NCI-H1694 (cell line): Measurements from ENCODE around the gene MAGEB2.
"Not testable (repeated sequence)": the region's sequence is repeated elsewhere in the genome, so short reads cannot be mapped to it uniquely, and the experiment has no call there.

Experiments
- DNase-seq: peaks from one replicate; lab custom pipeline; 2025; lab: John Stamatoyannopoulos, UW

The MAGEB2 gene

GRCh38 chrX:30215357-30215843 is at the start of gene MAGEB2:
MAGEB2 (plus strand) TSS chrX:30215563; CDS start chrX:30218581, 3,018 bp downstream.
- no peak for DNase-seq

GRCh38 chrX:30170900-30171299 is 44.5 kb upstream of the MAGEB2 start:
- no peak for DNase-seq

GRCh38 chrX:30181353-30181752 is 34.0 kb upstream of the MAGEB2 start:
- no peak for DNase-seq

GRCh38 chrX:30183554-30183953 is 31.8 kb upstream of the MAGEB2 start:
- no peak for DNase-seq

GRCh38 chrX:30190426-30190825 is 24.9 kb upstream of the MAGEB2 start:
- no peak for DNase-seq

- DNase-seq = not testable (repeated sequence)
These were observed 21.5 kb upstream of the MAGEB2 start for GRCh38 chrX:30193910-30194309.

- no peak for DNase-seq
These were observed 19.0 kb upstream of the MAGEB2 start for GRCh38 chrX:30196322-30196721.

GRCh38 chrX:30212172-30212571 is 3.2 kb upstream of the MAGEB2 start:
- no peak for DNase-seq

- no peak for DNase-seq
These were observed 2.1 kb downstream of the MAGEB2 start for GRCh38 chrX:30217465-30217864.

GRCh38 chrX:30219372-30219771 is 4.0 kb downstream of the MAGEB2 start:
- no peak for DNase-seq

- no peak for DNase-seq
These were observed 5.3 kb downstream of the MAGEB2 start for GRCh38 chrX:30220661-30221060.

- no peak for DNase-seq
These were observed 9.2 kb downstream of the MAGEB2 start for GRCh38 chrX:30224536-30224935.

- no peak for DNase-seq
These were observed 13.2 kb downstream of the MAGEB2 start for GRCh38 chrX:30228526-30228925.

GRCh38 chrX:30230395-30230794 is 15.0 kb downstream of the MAGEB2 start, which contains the start of gene MAGEB3:
MAGEB3 (plus strand) TSS chrX:30230657; CDS start chrX:30235925, 5,268 bp downstream.
- DNase-seq = no peak

GRCh38 chrX:30241724-30242415 is 26.5 kb downstream of the MAGEB2 start, which contains the start of gene MAGEB4:
MAGEB4 (plus strand) TSS chrX:30242000; CDS start chrX:30242136, 136 bp downstream.
- no peak for DNase-seq

- DNase-seq = peak; percentile 14
These were observed 31.6 kb downstream of the MAGEB2 start, which contains the start of gene MAGEB1 for GRCh38 chrX:30246769-30247489. MAGEB1 (plus strand) TSS chrX:30247146; CDS start chrX:30250494, 3,348 bp downstream.

GRCh38 chrX:30248854-30249253 is 33.5 kb downstream of the MAGEB2 start:
- DNase-seq = no peak

- no peak for DNase-seq
These were observed 37.9 kb downstream of the MAGEB2 start for GRCh38 chrX:30253257-30253656.

GRCh38 chrX:30259927-30260326 is 44.6 kb downstream of the MAGEB2 start:
- no peak for DNase-seq

- no peak for DNase-seq
These were observed 45.6 kb downstream of the MAGEB2 start for GRCh38 chrX:30261012-30261411.

- DNase-seq = no peak
These were observed 47.4 kb downstream of the MAGEB2 start for GRCh38 chrX:30262763-30263162.
